Esophagus muscularis mucosa (tissue), 4 donors: ENCODE data around the gene CLDND2. TPM values are rescaled to one million over a fixed set of nuclear protein-coding genes. Genes with fewer than 3 reads are reported as not detected.

Experiments used
- DNase-seq: peaks from one replicate; pipeline ENCODE4 v3.0.0-alpha.2; 2017; ENCODE audit errors: extremely low spot score
- H3K27ac ChIP-seq, 4 donors: fragments of 200-600 bp; sonication (generic); replicated peaks in 1 of 4; 1 replicate in 3 of 4; 2 replicates in 1 of 4; pipeline ENCODE4 v1.5.1; 2016 to 2019; ENCODE audit warnings: mild to moderate bottlenecking in 1 of 4
- H3K27me3 ChIP-seq, 4 donors: fragments of 200-600 bp; sonication (generic); one replicate each; pipeline versions ENCODE4 v1.5.1 to v1.6.0; 2016 to 2019
- H3K36me3 ChIP-seq, 4 donors: fragments of 200-600 bp; sonication (generic); one replicate each; pipeline ENCODE4 v1.5.1; 2016 to 2019
- H3K4me1 ChIP-seq, 4 donors: fragments of 200-600 bp; sonication (generic); one replicate each; pipeline ENCODE4 v1.5.1; 2016 to 2019
- H3K4me3 ChIP-seq, 4 donors: fragments of 200-600 bp; sonication (generic); 1 replicate in 2 of 4; 2 replicates in 2 of 4; pipeline ENCODE4 v1.5.1; 2016 to 2019; ENCODE audit warnings: mild to moderate bottlenecking in 4 of 4, moderate library complexity in 1 of 4
- H3K9me3 ChIP-seq, 4 donors: fragments of 200-600 bp; sonication (generic); 1 replicate in 3 of 4; 2 replicates in 1 of 4; pipeline ENCODE4 v1.5.1; 2016 to 2019
- CTCF ChIP-seq, 3 experiments: fragments of 200-600 bp in 2 of 3; fragments of 450-650 bp in 1 of 3; sonication (generic) in 2 of 3; IDR thresholded peaks; one replicate each; pipeline ENCODE4 v1.5.1; 2017 to 2019; ENCODE audit warnings: antibody characterized with exemption in 3 of 3, mild to moderate bottlenecking in 2 of 3, moderate library complexity in 1 of 3
- EP300 ChIP-seq: sonication (generic); formaldehyde crosslinking; IDR thresholded peaks from one replicate; pipeline ENCODE4 v1.6.1; 2017; ENCODE audit warnings: antibody characterized with exemption
- POLR2A ChIP-seq: fragments of 450-650 bp; IDR thresholded peaks from one replicate; pipeline ENCODE4 v1.6.1; 2017; ENCODE audit warnings: antibody characterized with exemption, moderate library complexity, mild to moderate bottlenecking, low read depth
- POLR2AphosphoS5 ChIP-seq, 2 donors: sonication (generic); formaldehyde crosslinking; IDR thresholded peaks; one replicate each; pipeline ENCODE4 v1.6.1; 2017; ENCODE audit warnings: antibody characterized with exemption in 2 of 2
- WGBS: methylation state at CpG from one replicate; pipeline ENCODE4 v1.1.5; 2018; 5-methylcytosine and 5-hydroxymethylcytosine counted together
- intact Hi-C: fragments of 100-400 bp; cut with DNase I; formaldehyde crosslinking; loops from one replicate; pipeline ENCODE4 v1.15.1; 2023
- total RNA-seq, 4 donors: library from RNA; depleted of rRNA; stranded (reverse); fragments of >200 nt; gene quantifications; one replicate each; pipeline versions ENCODE4 v1.1.0 to v1.2.1, GENCODE V29; 2016

Gene CLDND2
- total RNA-seq, 4 donors from 2014 or later, result not detected

- peaks cover 8 to 28% (median 23%) of the 10 kb centered on the region in 4 donors for H3K36me3 ChIP-seq
These were observed 26.7 kb downstream of the CLDND2 start, which contains the start of gene VSIG10L for GRCh38 chr19:51341976-51342580. Gene VSIG10L (minus strand): TSS chr19:51342139. CDS start chr19:51342124, 15 bp downstream.

GRCh38 chr19:51341066-51341465 lies 27.7 kb downstream of the CLDND2 start:
- 96% methylated on average over 12 of the region's 18 CpGs for WGBS
- H3K9me3 ChIP-seq, result no peaks in the 10 kb centered on the region
- no peaks in the 10 kb centered on the region for H3K27me3 ChIP-seq
- DNase-seq, result no peak
- TF ChIP-seq EP300 (no peak), CTCF (IDR thresholded peaks at IDR 0.05) (no peak), POLR2AphosphoS5 (IDR thresholded peaks at IDR 0.05) (no peak), POLR2A (no peak)
- intact Hi-C loops, result loop anchor here (5.0 to 10.0 kb wide), 2 partner anchors 51 to 344 kb away; partner anchors contain the start of gene C19orf84
- peak overlapping the region; percentile 84 to 92 (median 88) for H3K27ac ChIP-seq
- peaks cover 5 to 18% (median 14%) of the 10 kb centered on the region in 4 donors for H3K36me3 ChIP-seq
- peaks cover 6 to 45% (median 24%) of the 10 kb centered on the region in 4 donors for H3K4me1 ChIP-seq
- H3K4me3 ChIP-seq, result peak overlapping the region in 1 of 4 donors; percentile 76

More at GRCh38 chr19:51341976-51342580, 26.7 kb downstream of the CLDND2 start, which contains the start of gene VSIG10L:
- intact Hi-C loops, result loop anchor here (5.0 to 10.0 kb wide), 2 partner anchors 50 to 343 kb away; partner anchors contain the start of gene C19orf84
- Histone ChIP-seq H3K27me3 (no peaks in the 10 kb centered on the region), H3K4me3 (no peak within 1 kb of the TSS), H3K4me1 (peaks cover 6 to 45% (median 24%) of the 10 kb centered on the region in 4 donors), H3K27ac (peak within 1 kb of the TSS; percentile 84 to 92 (median 88)), H3K9me3 (no peaks in the 10 kb centered on the region)
- DNase-seq, result no peak
- WGBS, result 60% methylated on average over 3 of the region's 3 CpGs
- TF ChIP-seq CTCF (IDR thresholded peaks at IDR 0.05) (no peak), EP300 (no peak), POLR2A (no peak), POLR2AphosphoS5 (IDR thresholded peaks at IDR 0.05) (no peak)

GRCh38 chr19:51339687-51340656 lies 28.8 kb downstream of the CLDND2 start:
- no peaks in the 10 kb centered on the region for H3K9me3 ChIP-seq
- H3K36me3 ChIP-seq, result peaks cover 0 to 11% (median 7%) of the 10 kb centered on the region in 4 donors
- under 1% methylated on average over 21 of the region's 107 CpGs for WGBS
- H3K27ac ChIP-seq, result peak overlapping the region; percentile 84 to 92 (median 88)
- H3K4me3 ChIP-seq, result peak overlapping the region; percentile 57 to 76 (median 73)
- no peaks in the 10 kb centered on the region for H3K27me3 ChIP-seq
- peaks cover 6 to 45% (median 24%) of the 10 kb centered on the region in 4 donors for H3K4me1 ChIP-seq
- DNase-seq, result peak; percentile 100
- peak; percentile 12 to 63 (median 33) for TF ChIP-seq CTCF (IDR thresholded peaks at IDR 0.05)
- no peak for TF ChIP-seq POLR2A
- TF ChIP-seq POLR2AphosphoS5 (IDR thresholded peaks at IDR 0.05), result peak; percentile 80 to 90
- TF ChIP-seq EP300, result no peak
- intact Hi-C loops, result loop anchor here (1.0 to 10.0 kb wide), 6 partner anchors 26 to 345 kb away; partner anchors contain the start of genes C19orf84 and ETFB

- H3K4me1 ChIP-seq, result peaks cover 6 to 45% (median 24%) of the 10 kb centered on the region in 4 donors
- DNase-seq, result no peak
- under 1% methylated on average over 10 of the region's 10 CpGs for WGBS
- peak overlapping the region; percentile 84 to 92 (median 88) for H3K27ac ChIP-seq
- H3K36me3 ChIP-seq, result peaks cover 0 to 4% (median under 1%) of the 10 kb centered on the region in 4 donors
- no peak for TF ChIP-seq CTCF (IDR thresholded peaks at IDR 0.05)
- TF ChIP-seq POLR2AphosphoS5 (IDR thresholded peaks at IDR 0.05), result peak in 1 of 2 donors; percentile 34
- peak overlapping the region; percentile 57 to 76 (median 73) for H3K4me3 ChIP-seq
- intact Hi-C loops, result loop anchor here (2.0 to 10.0 kb wide), 3 partner anchors 68 to 316 kb away; no protein-coding TSS in a partner anchor
- no peaks in the 10 kb centered on the region for H3K27me3 ChIP-seq
- H3K9me3 ChIP-seq, result no peaks in the 10 kb centered on the region
These were observed 29.5 kb downstream of the CLDND2 start for GRCh38 chr19:51339313-51339686.
